SK-N-MC (cell line): ENCODE data around the gene GTF2F2.

Source experiments
- EZH2 ChIP-seq: fragments of 200-600 bp; sonication (generic); IDR thresholded peaks from one replicate; pipeline ENCODE4 v1.6.1; 2017; ENCODE audit warnings: antibody characterized with exemption
- POLR2AphosphoS5 ChIP-seq: IDR thresholded peaks from 2 replicates; pipeline ENCODE4 v1.6.1; 2012; ENCODE audit warnings: mild to moderate bottlenecking, low read depth, low read length, borderline replicate concordance

DNA sequence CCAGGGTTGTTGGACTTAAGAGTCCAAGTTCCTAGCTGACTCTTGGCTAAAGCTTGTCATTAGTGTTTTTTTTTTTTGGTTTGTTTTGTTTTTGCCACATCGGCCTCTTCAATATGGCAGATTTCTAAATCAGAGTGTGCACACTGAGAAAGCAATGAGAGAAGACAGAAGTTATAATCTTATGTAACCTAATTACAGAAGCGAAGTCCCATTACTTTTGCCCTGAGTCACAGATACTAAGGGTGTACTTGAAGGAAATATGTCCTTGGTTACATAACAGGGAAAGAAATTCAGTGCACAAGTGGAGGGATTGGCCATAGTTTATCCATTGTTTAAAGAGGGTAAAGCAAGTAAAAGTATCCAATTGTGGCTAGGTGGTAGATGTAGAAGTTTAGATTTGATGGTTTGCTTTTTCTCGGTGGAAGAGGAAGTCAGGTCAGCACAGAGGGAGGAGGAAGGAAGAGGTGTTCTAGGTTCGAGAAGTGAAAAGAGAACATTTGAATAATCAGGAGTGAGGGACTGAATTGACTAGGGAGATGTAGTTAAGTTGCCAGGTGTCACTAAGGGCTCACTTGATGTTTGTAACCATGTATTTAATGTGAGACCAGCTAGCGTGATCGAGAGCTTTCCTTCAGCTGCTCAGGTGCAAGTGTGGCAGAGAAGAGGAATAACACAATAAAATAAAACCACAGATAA, 12.2 kb downstream of the GTF2F2 start:
- TF ChIP-seq EZH2 (no peak), POLR2AphosphoS5 (no peak)
